Vagina (tissue), 2 donors: Measurements from ENCODE around the gene VWF.

Experiments
- POLR2A ChIP-seq, 2 donors: fragments of 450-650 bp; IDR thresholded peaks; one replicate each; pipeline ENCODE4 v1.6.1; 2017; ENCODE audit warnings: antibody characterized with exemption in 2 of 2, mild to moderate bottlenecking in 2 of 2, moderate library complexity in 2 of 2
- TF ChIP-seq, protein P1 (sequence below), 3 experiments: fragments of 450-650 bp in 2 of 3; fragments of 200-600 bp in 1 of 3; sonication (generic) in 1 of 3; IDR thresholded peaks; one replicate each; pipeline ENCODE4 v1.5.1; 2017 to 2019; ENCODE audit warnings: antibody characterized with exemption in 3 of 3, mild to moderate bottlenecking in 2 of 3, moderate library complexity in 2 of 3

DNA sequence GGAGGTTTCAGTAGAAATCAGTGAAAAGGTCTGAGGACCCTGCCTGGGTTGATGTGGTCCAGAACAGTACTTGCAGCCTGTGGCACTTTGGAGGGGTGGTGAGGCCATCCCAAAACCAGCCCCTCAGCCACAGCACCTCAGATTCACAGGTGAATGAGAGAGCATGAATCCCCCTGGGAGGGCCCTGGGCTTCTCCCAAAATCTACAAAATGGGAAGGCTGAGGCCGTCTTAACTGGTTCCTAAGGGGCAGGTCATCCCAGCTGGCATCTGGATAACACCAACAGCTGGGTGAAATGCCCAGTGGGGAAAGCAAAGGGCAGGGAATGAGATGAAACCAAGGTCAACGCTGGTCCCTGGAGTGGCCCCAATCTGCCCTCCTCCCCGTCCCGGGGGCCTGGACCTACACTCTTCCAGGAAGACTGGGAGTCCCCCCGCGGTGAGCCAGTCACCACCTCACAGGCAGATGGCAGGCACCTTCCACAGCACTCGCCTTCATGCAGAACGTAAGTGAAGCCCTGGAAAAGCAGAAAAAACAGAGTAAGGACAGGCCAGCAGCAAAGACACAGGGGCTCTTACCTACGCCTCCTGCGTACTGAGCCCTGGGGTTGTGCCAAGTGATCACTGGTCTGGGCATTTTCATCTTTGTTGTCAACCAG lies 153.1 kb downstream of the VWF start:
- TF ChIP-seq, protein P1, sequence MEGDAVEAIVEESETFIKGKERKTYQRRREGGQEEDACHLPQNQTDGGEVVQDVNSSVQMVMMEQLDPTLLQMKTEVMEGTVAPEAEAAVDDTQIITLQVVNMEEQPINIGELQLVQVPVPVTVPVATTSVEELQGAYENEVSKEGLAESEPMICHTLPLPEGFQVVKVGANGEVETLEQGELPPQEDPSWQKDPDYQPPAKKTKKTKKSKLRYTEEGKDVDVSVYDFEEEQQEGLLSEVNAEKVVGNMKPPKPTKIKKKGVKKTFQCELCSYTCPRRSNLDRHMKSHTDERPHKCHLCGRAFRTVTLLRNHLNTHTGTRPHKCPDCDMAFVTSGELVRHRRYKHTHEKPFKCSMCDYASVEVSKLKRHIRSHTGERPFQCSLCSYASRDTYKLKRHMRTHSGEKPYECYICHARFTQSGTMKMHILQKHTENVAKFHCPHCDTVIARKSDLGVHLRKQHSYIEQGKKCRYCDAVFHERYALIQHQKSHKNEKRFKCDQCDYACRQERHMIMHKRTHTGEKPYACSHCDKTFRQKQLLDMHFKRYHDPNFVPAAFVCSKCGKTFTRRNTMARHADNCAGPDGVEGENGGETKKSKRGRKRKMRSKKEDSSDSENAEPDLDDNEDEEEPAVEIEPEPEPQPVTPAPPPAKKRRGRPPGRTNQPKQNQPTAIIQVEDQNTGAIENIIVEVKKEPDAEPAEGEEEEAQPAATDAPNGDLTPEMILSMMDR (IDR thresholded peaks at IDR 0.05) = no peak
- TF ChIP-seq POLR2A (IDR thresholded peaks at IDR 0.05) = no peak
